K562 (cell line): Measurements from ENCODE around the gene SERPINE1. TPM values are rescaled to one million over a fixed set of nuclear protein-coding genes. Genes with fewer than 3 reads are reported as not detected.

Experiments used
- BCLAF1 ChIP-seq, 2 experiments: fragments of 450-650 bp in 1 of 2; IDR thresholded peaks; 2 replicates each; pipeline ENCODE4 v1.6.1; 2011 to 2017; ENCODE audit warnings: low read depth in 2 of 2, antibody characterized with exemption in 1 of 2, borderline replicate concordance in 1 of 2, low read length in 1 of 2, mild to moderate bottlenecking in 1 of 2, mixed read lengths in 1 of 2; ENCODE audit not compliant: control insufficient read depth in 1 of 2
- BDP1 ChIP-seq: IDR thresholded peaks from 3 replicates; pipeline ENCODE4 v1.6.1; 2011; ENCODE audit not compliant: insufficient read length, insufficient read depth
- ETV6 ChIP-seq, 3 experiments: fragments of 150-350 bp in 1 of 3; sonication (generic) in 1 of 3; formaldehyde crosslinking in 1 of 3; IDR thresholded peaks; 2 replicates each; pipeline versions ENCODE4 v1.6.1 to v1.8.0; 2014 to 2022; ENCODE audit warnings: borderline replicate concordance in 2 of 3, low read depth in 2 of 3, antibody characterized with exemption in 1 of 3, low read length in 1 of 3, mild to moderate bottlenecking in 1 of 3, missing genetic modification reagents in 1 of 3
- JUNB ChIP-seq: fragments of 450-650 bp; formaldehyde crosslinking; conservative IDR thresholded peaks from 2 replicates; pipeline ENCODE4 v1.4.0; 2020; ENCODE audit warnings: mild to moderate bottlenecking
- KAT2B ChIP-seq: IDR thresholded peaks from one replicate; pipeline ENCODE4 v1.6.1; 2012; ENCODE audit warnings: low read depth, mild to moderate bottlenecking, control low read depth, inconsistent platforms, low read length, moderate library complexity
- NCOA4 ChIP-seq: fragments of 450-650 bp; IDR thresholded peaks from 2 replicates; pipeline ENCODE4 v1.6.1; 2018; ENCODE audit warnings: mild to moderate bottlenecking; ENCODE audit not compliant: partially characterized antibody
- PHTF2 ChIP-seq: fragments of 250-450 bp; sonication (Bioruptor Pico); IDR thresholded peaks from 2 replicates; pipeline ENCODE4 v1.5.0; 2021; ENCODE audit warnings: mild to moderate bottlenecking
- SMAD3 ChIP-seq: fragments of 450-650 bp; formaldehyde crosslinking; conservative IDR thresholded peaks from 2 replicates; pipeline ENCODE4 v1.4.0; 2020; ENCODE audit warnings: mild to moderate bottlenecking
- SMAD4 ChIP-seq: fragments of 250-450 bp; sonication (Bioruptor Pico); conservative IDR thresholded peaks from 2 replicates; pipeline ENCODE4 v1.8.0; 2021; ENCODE audit warnings: inconsistent platforms, mild to moderate bottlenecking, moderate library complexity
- SREBF1 ChIP-seq: fragments of 150-350 bp; IDR thresholded peaks from 2 replicates; pipeline ENCODE4 v1.6.1; 2014; ENCODE audit warnings: antibody characterized with exemption, low read depth, low read length, borderline replicate concordance
- TSHZ1 ChIP-seq: fragments of 250-450 bp; sonication (Bioruptor Pico); IDR thresholded peaks from 2 replicates; pipeline ENCODE4 v1.4.0; 2020; ENCODE audit warnings: mild to moderate bottlenecking, moderate library complexity
- U2AF2 ChIP-seq: fragments of 200-400 bp; formaldehyde crosslinking; optimal IDR thresholded peaks from 2 replicates; pipeline ENCODE3; 2017; ENCODE audit warnings: low read depth, mild to moderate bottlenecking, low read length
- ZKSCAN8 ChIP-seq: fragments of 200-800 bp; sonication (Bioruptor generic); IDR thresholded peaks from 2 replicates; pipeline ENCODE4 v1.6.1; 2016; ENCODE audit warnings: missing genetic modification characterization, missing compliant biosample characterization
- ZNF121 ChIP-seq: sonication (generic); formaldehyde crosslinking; conservative IDR thresholded peaks from 2 replicates; pipeline ENCODE4 v1.8.0; 2022; ENCODE audit warnings: missing genetic modification reagents
- ZNF197 ChIP-seq: fragments of 200-800 bp; sonication (Bioruptor generic); IDR thresholded peaks from 2 replicates; pipeline ENCODE4 v1.6.1; 2016; ENCODE audit warnings: low read depth, missing genetic modification characterization, missing compliant biosample characterization
- ZNF589 ChIP-seq: fragments of 200-800 bp; sonication (Bioruptor generic); IDR thresholded peaks from 2 replicates; pipeline ENCODE4 v1.6.1; 2016; ENCODE audit warnings: low read depth, missing genetic modification characterization, missing compliant biosample characterization
- ZNF644 ChIP-seq: fragments of 200-800 bp; sonication (Bioruptor generic); IDR thresholded peaks from 2 replicates; pipeline ENCODE4 v1.6.1; 2016; ENCODE audit warnings: low read depth, missing genetic modification characterization, missing compliant biosample characterization
- polyA plus RNA-seq, 8 experiments: library from polyadenylated mRNA; depleted of rRNA in 4 of 8; stranded (reverse) in 5 of 8; unstranded in 3 of 8; fragments of >200 nt; fragmentation: Nextera tagmentation in 2 of 8; fragmentation: Illumina TruSeq in 1 of 8; extraction: Ambion mirVana in 2 of 8; extraction: Trizol in 1 of 8; gene quantifications; 2 replicates each; pipeline versions ENCODE4 v1.2.1 to v1.2.3, GENCODE V29; 2011 to 2014; ENCODE audit warnings: inconsistent platforms in 1 of 8, missing spikeins in 1 of 8
- total RNA-seq, 7 experiments: library from RNA; depleted of rRNA in 6 of 7; stranded (reverse); fragments of >200 nt in 6 of 7; fragmentation: Illumina TruSeq in 2 of 7; extraction: Trizol in 2 of 7; gene quantifications; 2 replicates each; pipeline versions ENCODE4 v1.2.1 to v1.2.3, GENCODE V29; 2011 to 2021; ENCODE audit warnings: low replicate concordance in 1 of 7
- TF ChIP-seq, protein P1 (sequence below): fragments of 200-800 bp; sonication (Bioruptor generic); IDR thresholded peaks from 2 replicates; pipeline ENCODE4 v1.6.1; 2017; ENCODE audit warnings: missing genetic modification characterization, missing compliant biosample characterization

Gene SERPINE1
- total and polyA plus RNA-seq, 9 of the 15 experiments (the other 6 are each of a cell fraction or from before 2014, with no cell fraction given), result 0.22 to 4.8 (median 0.91) TPM

GRCh38 chr7:101151908-101152651 lies 25.2 kb downstream of the SERPINE1 start (continued):
- TF ChIP-seq TSHZ1 (CRISPR knock-in tag) (peak; percentile 57; the same call in 1 of the 2 replicates), ZNF197 (peak; percentile 73; the same call in 1 of the 2 replicates), SMAD3 (CRISPR knock-in tag) (peak; percentile 87), KAT2B (no peak), U2AF2 (no peak), BCLAF1 (IDR thresholded peaks at IDR 0.05; ENCODE audit: borderline replicate concordance in 1 of 2, control insufficient read depth in 1 of 2, low read depth in 2 of 2, low read length in 1 of 2) (no peak), SMAD4 (peak; percentile 51; the same call in 1 of the 2 replicates), PHTF2 (no peak), ZNF121 (peak; percentile 55; the same call in 1 of the 2 replicates), JUNB (CRISPR knock-in tag) (no peak), BDP1 (no peak), SREBF1 (no peak), ZNF644 (tag) (0 out of 2 replicates have a peak, but pooled peaks have one; percentile 40), NCOA4 (no peak), ETV6 (IDR thresholded peaks at IDR 0.05; ENCODE audit: borderline replicate concordance in 1 of 2, low read depth in 2 of 2, low read length in 1 of 2) (no peak), ETV6 (CRISPR knock-in tag; IDR thresholded peaks at IDR 0.05; ENCODE audit: borderline replicate concordance) (no peak), ZKSCAN8 (peak; percentile 21; the same call in 1 of the 2 replicates), ZNF589 (CRISPR knock-in tag) (peak; percentile 71; the same call in 1 of the 2 replicates)
- TF ChIP-seq, protein P1, sequence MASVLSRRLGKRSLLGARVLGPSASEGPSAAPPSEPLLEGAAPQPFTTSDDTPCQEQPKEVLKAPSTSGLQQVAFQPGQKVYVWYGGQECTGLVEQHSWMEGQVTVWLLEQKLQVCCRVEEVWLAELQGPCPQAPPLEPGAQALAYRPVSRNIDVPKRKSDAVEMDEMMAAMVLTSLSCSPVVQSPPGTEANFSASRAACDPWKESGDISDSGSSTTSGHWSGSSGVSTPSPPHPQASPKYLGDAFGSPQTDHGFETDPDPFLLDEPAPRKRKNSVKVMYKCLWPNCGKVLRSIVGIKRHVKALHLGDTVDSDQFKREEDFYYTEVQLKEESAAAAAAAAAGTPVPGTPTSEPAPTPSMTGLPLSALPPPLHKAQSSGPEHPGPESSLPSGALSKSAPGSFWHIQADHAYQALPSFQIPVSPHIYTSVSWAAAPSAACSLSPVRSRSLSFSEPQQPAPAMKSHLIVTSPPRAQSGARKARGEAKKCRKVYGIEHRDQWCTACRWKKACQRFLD (CRISPR knock-in tag), result peak; percentile 64; the same call in 1 of the 2 replicates
